DMS53 treated with DMSO at 0.1 percent for 48 hours (cell line): ENCODE results near the gene OGG1.

Experiments used
- DNase-seq: peaks from one replicate; lab custom pipeline; 2025; ENCODE audit not compliant: unreplicated experiment; lab: John Stamatoyannopoulos, UW

The OGG1 gene

DNA sequence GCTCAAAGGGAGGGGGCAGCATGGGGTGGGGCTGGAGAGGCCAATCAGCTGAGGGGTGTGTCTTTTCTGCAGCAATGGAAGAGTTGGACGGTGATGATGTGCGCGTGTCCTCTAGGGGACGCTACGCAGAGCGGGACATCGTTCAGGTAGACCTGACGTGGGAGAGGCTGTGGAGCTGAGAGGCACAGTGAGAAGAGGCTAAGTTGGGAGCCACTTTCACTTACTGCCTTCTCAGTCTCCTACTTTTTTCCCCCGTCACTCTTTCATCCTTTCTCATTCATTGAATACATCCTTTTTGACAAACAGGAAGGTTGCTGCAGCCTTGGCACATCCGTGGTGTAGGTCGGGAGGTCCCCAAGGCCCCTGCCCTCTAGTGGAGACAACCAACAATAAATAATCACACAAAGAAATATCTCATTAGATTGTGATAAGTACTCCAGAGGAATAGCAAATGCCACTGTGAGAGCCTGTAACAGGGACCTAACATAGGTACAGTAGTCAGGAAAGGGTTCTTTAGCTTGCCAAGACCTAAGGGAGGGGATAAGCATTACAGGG is 22.6 kb upstream of the OGG1 start:
- DNase-seq: no peak

DNA sequence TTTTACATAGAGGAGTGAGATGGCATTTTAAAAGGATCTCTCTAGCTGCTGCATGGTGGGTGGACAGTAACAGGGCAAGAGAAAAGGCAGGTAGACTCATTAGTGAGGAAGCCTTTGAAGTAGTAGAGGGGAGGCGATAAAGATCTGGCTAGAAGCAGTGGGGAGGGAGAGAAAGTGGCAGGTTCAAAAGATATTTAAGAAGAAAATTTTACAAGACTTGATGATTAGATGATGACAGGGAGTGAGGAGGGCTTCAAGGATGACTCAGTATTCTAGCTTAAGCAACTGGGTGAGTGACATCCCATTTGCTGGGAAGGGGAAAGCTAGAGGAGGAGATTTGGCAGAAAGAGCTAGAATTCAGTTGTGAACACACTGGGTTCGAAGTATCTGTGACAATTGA is 22.0 kb upstream of the OGG1 start:
- no peak for DNase-seq

DNA sequence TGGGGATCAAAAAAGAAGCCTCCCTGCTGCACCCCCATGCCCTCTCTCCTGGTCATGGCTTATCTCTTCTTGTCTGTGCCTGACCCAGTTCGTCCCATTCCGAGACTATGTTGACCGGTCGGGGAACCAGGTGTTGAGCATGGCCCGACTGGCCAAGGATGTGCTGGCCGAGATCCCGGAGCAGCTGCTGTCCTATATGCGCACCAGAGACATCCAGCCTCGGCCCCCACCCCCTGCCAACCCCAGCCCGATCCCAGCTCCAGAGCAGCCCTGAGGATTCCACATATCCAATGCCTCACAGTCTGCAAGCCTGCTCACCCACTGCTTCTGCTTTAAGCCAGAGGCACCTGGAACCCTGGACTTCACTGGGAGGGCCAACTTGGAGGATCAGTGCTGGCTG is 20.3 kb upstream of the OGG1 start:
- DNase-seq: no peak

DNA sequence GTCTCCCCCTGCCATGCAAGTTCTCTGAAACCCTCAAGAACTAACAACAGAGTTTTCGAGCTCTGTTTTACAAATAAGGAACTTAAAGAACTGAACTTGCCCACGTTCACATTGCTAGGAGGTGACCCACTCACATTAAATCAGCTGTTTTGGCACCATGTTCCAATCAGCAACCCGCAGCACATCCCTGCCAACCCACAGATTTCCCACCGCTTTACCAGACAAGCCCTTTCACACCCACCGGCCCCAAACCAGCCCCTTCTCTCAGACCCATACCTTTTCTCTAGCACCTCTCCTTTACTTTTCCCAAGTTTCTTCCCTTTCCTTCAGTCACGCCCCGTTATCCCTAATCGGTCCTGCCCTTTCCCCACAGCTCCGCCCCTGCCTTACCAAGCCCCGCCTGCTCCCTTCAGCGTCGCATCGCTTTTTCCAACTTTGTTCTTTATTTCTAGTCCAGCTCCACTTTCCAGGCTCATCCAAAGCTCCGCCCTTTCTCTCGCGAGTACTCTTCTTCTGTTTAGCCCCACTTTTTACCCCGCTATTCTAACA is 19.0 kb upstream of the OGG1 start:
- DNase-seq: no peak

DNA sequence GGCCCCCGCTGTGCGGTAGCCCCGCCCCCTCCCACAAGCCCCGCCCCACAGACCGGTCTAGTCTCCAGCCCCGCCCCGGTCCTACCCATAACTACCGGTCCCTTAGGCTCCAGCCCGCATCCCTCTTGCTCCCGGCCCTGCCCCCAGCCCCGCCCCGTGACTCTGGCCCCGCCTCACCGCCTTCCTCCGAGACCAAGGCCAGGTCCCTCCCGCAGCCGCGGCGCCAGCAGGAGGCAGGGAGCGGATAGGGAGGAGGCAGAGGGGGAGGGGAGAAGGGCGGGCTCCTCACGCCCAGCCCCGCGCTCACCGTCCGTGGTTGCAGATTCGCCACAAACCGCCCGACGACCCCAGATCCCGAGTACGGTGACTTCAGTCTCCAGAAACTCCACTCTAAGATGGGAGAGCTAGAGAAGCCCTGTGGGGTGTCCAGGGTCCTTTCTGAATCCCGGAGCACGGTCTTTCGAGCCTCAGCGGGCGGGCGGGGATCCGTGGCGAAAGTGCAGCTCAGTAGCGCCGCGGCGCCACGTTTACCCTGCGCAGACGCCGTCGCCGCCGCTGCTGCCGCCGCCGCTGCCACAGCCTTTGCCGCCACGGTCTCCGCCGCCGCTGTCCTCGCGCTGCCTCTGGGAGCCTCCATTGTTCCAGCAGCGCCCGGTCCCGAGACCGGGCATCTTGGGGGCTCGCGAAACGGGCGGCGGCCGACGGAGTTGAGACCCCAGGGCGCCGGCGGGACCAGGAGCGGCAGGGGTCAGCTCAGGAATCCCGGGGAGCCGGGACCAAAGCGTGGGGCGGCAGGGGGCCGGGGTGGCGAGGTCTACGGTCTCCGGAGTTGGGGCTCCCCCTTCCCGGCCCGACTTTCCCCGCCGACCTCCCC is 18.3 kb upstream of the OGG1 start, which contains the start of gene BRPF1:
Gene BRPF1, plus strand, starts transcription at position 530 of the 874 bp plus-strand sequence. CDS start 2,406 bp downstream, outside the sequence.
- DNase-seq: peak; percentile 46

DNA sequence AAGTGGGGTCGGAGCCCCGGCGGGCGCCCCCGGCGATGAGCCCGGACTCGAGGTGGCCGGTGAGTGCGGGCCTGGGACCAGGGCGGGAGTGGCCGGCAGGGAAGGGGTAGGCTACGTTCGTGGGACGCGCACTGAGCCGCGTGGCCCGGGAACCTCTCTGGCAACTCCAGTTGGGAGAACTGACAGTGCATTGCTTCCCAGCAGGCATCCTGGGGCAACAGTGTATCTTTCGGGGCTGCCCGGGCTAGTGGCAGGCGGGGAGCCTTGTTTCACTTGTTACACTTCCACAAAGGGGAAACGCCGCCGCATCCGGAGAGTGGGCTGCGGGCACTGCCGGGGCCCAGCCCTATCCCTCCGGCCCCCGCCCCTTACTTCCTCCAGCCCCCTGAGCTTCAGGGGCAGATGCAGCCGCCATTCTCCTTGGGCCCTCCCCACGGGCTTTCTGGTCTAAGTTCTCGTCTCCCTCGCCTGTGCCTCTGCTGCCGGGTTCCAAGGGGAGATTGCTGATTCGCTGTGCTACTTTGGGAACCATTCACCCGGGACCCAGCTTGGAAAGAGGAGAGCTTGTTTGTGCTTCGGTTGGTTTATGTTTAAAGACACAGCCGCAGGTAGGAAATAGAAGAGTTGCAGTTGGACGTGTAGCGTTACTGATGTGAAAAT is 17.5 kb upstream of the OGG1 start:
- DNase-seq: no peak

DNA sequence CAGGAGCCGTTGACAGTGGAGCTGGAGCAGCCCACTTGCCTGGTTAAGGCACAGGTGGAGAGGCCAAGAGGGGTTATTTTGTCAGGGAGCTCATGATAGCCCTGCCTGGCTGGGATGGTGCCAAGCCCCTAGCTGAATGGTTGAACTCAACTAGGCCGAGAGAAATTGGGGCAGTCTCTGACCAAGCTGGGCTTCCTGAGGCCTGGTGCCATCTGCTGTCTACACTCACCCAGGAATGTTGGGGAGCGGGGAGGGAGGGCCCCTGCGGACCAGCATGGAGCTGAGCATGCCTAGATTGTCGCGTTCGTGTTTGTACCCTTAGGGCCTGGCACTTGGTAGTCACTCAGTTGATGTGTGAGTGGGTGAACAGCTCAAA is 17.0 kb upstream of the OGG1 start:
- no peak for DNase-seq

DNA sequence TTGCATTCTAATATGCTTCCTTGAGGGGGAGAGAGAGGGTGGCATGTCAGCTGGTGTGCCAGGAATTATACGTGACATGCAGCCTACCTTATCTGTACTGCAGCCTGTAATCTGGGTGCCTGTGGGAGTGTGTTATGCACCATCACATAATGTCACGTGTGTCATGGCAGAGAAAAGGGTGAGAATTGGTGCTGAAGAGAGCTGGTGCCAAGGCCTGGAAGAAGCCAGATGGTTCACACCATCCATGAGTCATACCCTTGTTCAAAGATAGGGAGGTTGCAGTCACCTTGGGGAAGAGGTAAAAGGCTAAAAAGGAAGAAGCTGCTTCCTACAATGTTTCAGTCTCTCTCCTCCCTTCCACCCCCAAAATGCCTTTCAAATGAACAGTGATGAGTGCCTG is 12.9 kb upstream of the OGG1 start:
- no peak for DNase-seq

DNA sequence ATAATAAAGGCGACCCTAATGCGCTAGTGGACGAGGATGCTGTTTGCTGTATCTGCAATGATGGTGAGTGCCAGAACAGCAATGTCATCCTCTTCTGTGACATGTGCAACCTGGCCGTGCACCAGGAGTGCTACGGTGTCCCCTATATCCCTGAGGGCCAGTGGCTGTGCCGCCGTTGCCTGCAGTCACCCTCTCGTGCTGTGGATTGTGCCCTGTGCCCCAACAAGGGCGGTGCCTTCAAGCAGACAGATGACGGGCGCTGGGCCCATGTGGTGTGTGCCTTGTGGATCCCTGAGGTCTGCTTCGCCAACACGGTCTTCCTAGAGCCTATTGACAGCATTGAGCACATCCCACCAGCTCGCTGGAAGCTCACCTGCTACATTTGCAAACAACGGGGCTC is 10.6 kb upstream of the OGG1 start:
- no peak for DNase-seq

DNA sequence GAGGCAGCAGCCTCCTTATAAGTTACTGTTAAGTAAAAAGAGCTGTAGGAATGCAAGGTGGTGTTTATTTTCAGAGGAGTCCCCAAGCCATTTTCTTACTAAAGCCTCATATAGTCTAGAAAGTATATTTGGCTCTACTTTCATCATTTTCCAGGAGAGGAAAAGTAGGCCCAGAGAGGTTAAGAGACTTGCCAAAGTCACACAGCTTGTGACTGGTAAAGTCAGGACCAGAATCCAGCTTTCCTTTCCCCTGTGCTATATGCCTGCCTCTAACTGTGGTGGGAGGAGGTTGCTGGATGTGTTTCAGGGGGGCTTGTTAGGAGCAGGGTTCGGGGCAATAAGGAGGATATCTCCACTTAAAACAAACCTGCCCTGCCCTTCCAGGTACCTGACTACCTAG is 7.2 kb upstream of the OGG1 start:
- DNase-seq: no peak

DNA sequence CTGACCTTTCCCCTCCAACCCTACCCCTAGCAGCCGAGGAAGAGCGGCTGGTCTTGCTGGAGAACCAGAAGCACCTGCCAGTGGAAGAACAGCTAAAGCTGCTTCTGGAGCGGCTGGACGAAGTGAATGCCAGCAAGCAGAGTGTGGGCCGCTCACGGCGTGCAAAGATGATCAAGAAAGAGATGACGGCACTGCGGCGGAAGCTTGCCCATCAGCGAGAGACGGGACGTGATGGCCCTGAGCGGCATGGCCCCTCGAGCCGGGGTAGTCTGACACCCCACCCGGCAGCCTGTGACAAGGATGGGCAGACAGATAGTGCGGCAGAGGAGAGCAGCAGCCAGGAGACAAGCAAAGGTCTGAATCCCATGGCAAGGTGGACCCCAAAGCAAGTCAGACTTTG is 6.2 kb upstream of the OGG1 start:
- no peak for DNase-seq

DNA sequence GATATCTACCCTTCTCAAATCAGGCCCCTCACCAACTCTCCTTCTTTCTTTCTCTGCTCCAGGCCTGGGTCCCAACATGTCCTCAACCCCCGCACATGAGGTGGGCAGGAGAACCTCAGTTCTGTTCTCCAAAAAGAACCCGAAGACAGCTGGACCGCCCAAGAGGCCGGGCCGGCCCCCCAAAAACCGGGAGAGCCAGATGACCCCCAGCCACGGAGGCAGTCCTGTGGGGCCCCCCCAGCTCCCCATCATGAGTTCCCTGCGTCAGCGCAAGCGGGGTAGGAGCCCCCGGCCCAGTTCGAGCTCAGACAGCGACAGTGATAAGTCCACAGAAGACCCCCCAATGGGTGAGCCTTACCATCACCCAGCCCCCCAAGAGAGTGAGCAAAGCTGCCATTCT is 5.6 kb upstream of the OGG1 start:
- DNase-seq: no peak

DNA sequence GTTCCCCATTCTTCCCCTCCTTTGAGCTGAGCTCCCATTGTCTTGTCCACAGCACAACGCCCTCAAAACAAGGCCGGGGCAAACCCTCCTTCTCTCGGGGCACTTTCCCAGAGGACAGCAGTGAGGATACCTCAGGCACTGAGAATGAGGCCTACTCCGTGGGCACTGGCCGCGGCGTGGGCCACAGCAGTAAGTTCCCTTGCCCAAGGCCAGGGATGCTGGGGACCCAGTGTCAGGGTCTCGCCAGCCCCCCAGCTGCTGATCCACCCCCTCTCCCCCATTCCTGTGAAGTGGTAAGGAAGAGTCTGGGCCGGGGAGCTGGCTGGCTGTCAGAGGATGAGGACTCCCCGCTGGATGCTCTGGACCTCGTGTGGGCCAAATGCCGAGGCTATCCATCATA is 4.2 kb upstream of the OGG1 start:
- DNase-seq: no peak

DNA sequence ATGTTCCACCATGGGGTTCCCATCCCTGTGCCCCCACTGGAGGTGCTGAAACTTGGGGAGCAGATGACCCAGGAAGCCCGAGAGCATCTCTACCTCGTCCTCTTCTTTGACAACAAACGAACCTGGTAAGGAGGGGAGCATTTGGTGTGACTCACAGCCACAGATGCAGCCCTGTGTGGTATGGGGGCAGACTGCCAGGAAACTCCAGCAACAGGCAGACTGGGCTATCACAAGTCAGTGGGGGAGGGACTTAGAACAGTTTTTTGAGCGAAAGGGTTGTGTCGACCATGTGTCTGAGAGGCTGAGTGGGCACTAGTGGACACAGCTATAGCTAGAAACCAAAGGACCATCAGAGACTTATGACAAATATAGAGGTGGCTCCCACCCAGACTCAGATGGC is 3.4 kb upstream of the OGG1 start:
- no peak for DNase-seq

DNA sequence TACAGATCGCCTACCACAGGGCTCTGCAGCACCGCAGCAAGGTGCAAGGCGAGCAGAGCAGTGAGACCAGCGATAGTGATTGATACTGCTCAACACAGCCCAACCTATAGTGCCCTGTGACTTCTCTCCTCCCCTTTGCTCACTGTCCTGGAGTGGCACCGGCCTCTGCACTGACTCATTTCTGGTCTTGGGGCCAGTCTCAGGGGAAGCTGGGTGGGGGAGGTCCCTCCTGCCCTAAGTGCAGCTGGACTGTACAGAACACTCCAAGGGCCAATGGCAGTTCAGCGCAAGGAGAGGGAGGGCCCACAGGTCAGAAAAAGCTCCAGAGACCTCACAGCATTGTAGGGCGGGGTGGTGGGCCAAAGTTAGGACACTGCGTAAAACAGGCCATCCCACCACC is 2.5 kb upstream of the OGG1 start:
- no peak for DNase-seq

DNA sequence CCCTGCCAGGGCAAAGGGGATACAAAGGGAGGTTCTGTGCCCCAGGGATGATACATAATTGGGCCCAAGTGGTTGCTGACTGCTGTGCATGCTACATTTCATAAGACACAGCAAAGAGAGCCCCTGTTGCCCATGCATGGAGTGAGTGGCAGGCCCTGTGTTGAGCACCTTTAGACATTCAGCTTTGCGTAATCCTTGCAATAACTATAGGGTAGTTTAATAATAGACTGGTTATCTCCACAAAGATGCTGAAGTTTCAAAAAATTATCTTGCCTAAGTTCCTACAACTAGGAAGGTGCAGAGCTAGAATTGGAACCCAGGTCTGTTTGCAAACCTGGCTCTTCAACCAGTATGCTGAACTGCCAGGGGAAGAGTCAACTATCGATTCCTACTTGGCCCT is 1.7 kb upstream of the OGG1 start:
- no peak for DNase-seq

DNA sequence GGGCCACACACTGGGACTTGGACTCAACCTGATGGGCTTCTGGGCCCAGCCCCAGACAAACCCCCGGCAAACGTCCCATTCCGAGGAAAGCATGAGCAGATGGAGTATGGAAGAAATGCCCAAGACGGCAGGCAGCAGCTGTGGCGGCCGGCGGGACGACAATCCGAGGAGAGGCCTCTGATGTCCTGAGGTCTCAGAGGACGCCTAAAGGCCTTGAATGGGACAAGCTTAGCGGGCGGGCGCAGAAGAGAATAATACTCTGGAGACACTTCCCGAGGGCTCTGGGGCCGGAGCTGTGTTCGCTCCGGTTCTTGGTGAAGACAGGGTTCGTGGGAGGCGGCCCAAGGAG is 482 bp upstream of the OGG1 start:
- DNase-seq: no peak

DNA sequence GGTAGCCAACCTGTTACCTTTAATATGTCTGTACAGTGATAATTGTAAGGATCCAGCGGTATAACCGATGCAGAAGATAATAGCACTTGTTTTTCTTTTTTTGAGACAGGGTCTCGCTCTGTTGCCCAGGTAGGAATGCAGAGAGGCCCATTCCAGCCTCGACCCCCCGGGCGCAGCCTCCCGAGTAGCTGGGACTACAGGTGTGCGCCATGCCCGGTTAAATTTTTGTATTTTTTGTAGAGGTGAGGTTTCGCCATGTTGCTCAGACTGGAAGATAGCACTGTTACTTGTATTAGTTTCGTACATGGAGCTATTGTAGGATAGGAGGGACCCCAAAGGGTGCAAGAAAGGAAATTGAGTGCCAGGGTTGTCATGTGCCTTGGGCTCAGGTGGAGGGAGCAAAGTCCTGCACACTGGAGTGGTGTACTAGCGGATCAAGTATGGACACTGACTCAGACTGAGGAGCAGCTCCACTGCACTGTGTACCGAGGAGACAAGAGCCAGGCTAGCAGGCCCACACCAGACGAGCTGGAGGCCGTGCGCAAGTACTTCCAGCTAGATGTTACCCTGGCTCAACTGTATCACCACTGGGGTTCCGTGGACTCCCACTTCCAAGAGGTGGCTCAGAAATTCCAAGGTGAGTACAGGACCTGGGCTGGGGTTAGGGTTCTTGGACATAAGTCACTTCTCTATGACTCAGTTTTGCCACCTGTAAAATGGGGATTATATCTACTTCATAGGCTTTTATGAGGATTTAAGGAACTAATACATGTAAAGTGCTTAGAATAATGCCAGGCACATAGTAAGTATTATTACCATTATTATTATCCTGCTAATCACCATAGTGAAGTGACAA is 1.0 kb downstream of the OGG1 start:
- no peak for DNase-seq

DNA sequence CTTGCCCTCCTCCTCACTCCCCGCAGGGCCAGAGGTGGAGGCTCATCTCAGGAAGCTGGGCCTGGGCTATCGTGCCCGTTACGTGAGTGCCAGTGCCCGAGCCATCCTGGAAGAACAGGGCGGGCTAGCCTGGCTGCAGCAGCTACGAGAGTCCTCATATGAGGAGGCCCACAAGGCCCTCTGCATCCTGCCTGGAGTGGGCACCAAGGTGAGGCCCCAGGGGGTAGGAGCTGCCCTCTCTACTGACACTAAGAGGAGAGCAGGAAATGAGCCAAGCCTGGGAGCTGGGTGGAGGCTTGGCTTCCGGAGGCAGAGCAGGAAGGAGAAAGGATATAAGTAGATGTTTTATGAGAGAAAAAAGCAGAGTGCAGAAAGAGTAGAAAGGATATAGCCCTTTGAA is 4.9 kb downstream of the OGG1 start:
- no peak for DNase-seq

DNA sequence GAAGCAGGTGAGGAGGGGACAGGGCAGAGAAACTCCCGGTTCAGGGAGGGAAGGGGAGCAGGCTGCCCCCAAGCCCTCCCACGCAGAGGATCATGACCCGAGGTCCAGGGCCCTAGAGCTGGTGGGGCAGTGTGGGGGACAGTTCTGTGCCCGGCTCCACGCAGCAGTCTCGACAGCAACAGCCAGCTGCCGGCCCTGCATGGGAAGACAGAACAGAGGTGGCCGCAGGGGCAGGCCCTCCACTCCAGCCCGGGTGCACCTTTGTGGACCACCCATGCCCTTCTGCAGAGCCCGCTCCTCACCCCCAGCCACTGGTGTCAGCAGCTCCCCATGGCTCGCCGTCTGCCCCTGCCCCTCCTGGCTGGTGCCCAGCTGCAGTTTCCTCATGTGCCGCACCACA is 7.7 kb downstream of the OGG1 start:
- DNase-seq: no peak

DNA sequence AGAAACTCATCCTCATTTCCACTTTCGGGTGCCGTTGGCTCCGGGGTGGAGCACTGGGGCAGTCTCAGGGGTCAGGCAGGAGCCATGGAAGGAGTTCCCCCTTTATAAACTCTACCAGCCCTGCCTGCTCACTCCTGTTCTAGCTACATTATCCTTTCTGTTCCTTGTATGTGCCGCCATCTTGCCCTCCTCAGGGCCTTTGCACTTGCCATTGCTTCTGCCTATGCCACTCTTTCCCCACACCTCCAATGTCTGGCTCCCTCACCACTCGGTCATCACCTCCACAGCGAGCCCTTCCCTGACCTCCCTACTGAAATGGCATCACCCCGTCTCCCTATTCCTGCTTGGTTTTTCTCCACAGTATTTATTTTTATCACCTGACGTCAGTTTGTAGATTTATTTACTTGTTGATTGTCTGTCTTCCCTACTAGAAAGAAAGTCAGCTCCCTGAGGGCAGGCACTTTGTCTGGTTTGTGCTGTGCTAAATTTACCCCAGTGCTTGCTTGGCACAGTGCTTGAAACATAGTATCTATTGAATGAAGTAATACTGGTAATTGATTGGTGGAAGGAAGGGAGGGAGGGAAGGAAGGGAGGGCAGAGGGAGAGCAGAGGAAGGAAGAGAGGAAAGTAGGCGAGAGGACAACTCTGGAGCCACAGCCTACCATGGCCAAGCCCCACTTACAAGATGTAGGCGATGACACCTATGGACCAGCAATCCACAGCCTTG is 11.2 kb downstream of the OGG1 start:
- no peak for DNase-seq
